ENCODE results near the gene EEA1. TPM values are rescaled to one million over a fixed set of nuclear protein-coding genes. Genes with fewer than 3 reads are reported as not detected.

EEA1 gene
- total RNA-seq, 1 donor from 2014 or later: 58.7 TPM

DNA sequence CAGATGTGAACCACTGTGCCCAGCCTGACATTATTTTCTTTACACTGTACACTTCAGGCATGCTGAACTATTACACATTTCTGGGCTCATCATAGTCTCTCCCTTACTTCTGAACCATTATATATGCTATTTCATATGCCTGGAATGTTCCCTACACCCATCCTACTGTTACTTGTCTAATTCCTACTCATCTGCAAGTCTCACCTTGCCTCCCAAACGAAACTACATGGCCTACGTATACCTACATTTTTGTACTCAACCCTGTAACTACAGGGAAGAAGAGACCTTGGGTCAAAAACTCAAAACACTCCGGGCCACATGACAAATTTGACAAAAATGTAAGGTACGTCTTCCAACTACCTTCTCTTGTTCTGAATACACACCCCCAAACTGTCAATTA, 9.5 kb upstream of the EEA1 start:
- no peak for DNase-seq (ENCODE audit: low spot score)

DNA sequence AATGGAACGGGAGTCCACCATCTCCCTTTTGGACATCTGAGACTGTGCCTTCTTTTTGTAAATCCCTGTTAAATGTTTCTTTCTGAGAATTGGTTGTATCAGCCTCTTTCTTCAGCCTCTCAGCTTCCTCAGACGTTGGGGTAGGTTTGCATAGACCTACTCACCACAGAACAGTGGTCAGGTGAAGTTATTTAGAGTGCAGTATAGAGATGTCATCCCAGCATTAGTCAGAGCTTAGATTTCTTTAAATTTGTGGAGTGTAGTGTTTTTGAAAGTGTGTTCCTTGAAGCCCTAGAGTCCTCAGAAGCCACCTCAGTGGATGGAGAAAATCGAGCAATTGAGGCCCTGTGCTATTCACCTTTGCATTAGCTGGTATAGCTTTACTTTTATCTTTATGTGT, 8.9 kb upstream of the EEA1 start:
- no peak for DNase-seq (ENCODE audit: low spot score)

DNA sequence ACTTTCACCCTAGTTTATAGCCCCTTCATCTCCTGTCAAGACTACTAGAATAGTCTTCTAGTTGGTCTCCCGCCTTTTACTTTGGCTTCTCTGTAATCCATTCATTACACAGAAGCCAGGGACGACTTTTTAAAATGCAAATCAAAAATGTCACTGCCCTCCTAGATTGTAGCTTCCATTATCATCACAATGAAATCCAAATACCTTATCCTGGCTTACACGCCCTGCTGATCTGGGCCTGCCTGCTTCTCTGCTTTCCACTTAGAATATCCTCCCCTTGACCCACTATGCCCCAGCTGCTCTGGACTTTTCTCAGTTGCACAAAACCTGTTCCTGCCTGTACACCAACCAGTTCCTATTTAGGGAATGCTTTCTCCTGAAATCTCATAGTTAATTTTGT, 4.5 kb upstream of the EEA1 start:
- DNase-seq (ENCODE audit: low spot score): no peak

DNA sequence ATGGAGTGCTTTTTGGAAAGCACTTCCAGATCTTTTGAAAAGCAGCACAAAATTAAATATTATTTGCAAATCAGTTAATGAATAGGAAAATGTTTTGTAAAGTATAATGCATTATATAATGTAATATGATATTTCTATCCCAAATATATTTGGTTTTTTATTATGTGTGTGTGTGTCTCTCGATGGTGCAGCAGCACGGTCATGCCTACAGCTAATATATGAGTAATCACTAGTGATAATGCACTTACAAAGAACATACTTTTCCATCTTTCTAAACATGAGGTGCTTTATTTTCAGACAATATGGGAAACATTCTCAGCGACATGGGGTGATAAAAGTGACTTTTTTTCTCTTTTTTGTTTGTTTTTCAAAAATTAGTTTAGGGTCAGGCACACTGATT, 1.3 kb upstream of the EEA1 start:
- DNase-seq (ENCODE audit: low spot score): no peak

- DNase-seq (ENCODE audit: low spot score): no peak
Observed at GRCh38 chr12:92929983-92930382, 888 bp upstream of the EEA1 start.

- no peak for DNase-seq (ENCODE audit: low spot score)
Observed at GRCh38 chr12:92928421-92928961, 604 bp downstream of the EEA1 start.

GRCh38 chr12:92927436-92928281, 1.4 kb downstream of the EEA1 start:
- DNase-seq (ENCODE audit: low spot score): no peak

DNA sequence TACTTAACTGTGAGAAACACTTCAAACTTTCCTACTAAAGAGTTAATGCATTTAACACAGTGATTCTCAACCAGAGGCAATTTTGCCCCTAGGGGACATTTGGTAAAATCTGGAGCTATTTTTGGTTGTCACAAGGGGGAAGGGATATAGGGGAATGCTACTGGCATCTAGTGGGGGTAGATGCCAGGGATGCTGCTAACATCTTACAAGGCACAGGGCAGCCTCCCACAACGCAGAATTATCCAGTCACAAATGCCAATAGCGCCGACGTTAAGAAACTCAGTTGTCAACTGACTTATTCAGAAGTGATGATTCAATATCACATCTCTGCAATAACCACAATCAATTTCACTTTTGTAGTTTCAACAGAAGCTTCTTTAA, 2.0 kb downstream of the EEA1 start:
- no peak for DNase-seq (ENCODE audit: low spot score)

DNA sequence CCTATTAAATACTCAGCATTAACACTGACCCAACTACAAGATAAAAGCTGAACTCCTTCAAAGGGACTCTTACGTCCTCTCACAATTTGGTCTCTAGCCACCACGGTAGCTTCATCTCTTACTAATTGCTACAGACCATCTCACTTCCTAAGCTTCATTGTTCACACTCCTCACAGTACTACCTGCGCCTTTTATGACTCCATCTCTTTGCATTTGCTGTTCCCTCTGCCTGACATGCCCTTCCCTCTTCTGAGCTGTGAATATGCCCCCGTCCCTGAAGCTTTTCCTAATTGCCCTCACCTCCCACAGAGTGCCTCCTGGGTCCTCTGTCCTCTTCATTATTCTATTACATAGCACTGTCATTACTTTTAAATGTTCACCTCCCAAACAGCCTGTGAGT, 2.5 kb downstream of the EEA1 start:
- DNase-seq (ENCODE audit: low spot score): no peak

DNA sequence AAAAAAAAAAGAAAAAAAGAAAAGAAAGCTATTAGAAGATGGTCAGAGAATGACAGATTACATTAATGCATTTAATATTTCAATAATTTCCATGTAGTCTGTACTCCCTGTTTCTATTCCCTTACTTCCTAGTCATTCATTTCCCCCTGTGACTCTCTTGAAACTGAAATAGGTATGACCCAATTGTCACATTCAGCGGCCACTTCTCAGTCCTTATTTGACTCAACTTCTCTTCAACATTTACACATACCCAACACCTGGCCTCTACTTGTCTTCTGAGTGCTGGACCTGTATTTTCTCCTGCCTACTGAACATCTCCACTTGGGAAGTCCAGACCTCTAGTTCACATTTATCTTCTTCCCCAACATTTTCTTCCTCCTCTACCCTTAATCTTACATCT, 7.2 kb downstream of the EEA1 start:
- DNase-seq (ENCODE audit: low spot score): no peak

DNA sequence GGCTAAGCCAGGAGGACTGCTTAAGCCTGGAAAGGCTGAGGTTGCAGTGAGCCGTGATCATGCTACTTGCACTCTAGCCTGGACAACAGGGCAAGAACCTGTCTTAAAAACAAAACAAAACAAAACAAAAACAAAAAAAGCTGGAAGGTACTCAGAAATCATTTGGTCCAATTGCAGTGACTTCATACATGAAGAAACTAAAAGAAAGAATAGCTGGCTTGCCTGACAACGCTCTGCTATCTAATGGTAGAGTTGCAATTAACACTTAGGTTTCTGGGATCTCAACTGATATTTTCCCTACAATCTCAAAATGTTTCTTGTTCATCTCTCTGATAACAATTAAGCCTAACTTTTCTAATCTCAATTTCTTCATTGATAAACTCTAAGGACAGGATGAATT, 13.7 kb downstream of the EEA1 start:
- DNase-seq (ENCODE audit: low spot score): no peak

DNA sequence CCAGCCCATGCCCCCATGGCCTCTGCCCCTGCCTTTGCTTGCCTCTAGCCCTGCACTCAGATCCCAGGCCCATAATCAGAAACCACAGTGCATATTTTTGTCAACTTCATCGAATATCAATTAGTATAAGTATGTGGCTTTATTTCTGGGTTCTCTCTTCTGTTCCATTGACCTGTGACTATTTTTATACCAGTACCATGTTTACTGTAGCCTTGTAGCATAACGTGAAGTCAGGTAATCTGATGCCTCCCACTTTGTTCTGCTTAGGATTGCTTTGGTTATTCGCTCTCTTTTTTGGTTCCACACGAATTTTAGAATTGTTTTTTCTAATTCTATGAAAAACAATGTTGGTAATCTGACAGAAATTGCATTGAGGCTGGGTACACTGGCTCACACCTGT, 14.9 kb downstream of the EEA1 start:
- DNase-seq (ENCODE audit: low spot score): no peak

DNA sequence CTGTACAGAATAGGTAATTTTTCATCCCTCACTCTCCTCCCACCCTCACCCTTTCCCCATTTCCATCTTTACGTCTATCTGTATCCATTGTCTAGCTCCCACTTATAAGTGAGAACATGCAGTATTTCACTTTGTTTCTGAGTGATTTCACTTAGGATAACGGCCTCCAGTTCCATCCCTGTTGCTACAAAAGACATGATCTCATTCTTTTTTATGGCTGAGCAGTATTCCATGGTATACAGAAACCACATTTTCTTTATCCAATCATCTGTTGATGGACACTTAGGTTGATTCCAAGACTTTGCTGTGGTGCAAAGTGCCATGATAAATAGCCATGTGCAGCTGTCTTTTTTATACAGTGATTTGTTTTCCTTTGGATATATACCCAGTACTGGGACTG, 16.4 kb downstream of the EEA1 start:
- DNase-seq (ENCODE audit: low spot score): no peak

DNA sequence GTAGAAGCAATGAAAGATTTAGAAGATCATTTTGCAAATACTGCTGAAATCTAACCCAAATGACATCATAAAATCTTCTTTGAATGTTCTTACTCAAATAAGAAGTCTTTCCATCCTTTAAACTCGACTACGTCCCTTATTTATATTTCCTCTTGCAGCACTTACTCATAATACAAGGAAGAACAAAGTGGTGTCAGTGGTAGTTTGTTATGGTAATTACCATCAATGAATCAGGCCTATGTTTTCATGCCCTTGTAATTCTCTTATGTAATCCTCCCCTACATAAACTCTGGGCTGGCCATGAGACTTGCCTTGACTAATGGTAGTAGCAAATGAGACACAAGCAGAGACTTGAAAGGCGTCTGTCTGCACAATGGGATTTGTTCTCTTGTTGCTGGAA, 17.0 kb downstream of the EEA1 start:
- DNase-seq (ENCODE audit: low spot score): no peak

- no peak for DNase-seq (ENCODE audit: low spot score)
Observed at GRCh38 chr12:92911339-92911738, 17.8 kb downstream of the EEA1 start.

DNA sequence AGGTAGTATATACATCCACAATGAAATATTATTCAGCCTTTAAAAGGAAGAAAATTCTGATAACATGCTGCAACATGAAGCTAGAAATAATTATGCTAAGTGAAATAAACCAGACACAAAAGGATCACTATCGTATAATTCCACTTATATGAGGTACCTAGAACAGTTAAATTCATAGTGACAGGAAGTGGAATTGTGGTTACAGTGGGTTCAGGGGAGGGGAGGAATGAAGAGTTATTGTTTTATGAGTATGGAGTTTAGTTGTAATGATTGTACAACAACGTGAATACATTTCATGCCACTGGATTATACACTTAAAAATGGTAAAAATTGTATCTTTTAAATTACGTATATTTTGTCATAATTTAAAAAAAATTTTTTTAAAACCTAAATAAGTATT, 21.0 kb downstream of the EEA1 start:
- DNase-seq (ENCODE audit: low spot score): no peak

- no peak for DNase-seq (ENCODE audit: low spot score)
Observed at GRCh38 chr12:92905811-92906554, 23.1 kb downstream of the EEA1 start.

DNA sequence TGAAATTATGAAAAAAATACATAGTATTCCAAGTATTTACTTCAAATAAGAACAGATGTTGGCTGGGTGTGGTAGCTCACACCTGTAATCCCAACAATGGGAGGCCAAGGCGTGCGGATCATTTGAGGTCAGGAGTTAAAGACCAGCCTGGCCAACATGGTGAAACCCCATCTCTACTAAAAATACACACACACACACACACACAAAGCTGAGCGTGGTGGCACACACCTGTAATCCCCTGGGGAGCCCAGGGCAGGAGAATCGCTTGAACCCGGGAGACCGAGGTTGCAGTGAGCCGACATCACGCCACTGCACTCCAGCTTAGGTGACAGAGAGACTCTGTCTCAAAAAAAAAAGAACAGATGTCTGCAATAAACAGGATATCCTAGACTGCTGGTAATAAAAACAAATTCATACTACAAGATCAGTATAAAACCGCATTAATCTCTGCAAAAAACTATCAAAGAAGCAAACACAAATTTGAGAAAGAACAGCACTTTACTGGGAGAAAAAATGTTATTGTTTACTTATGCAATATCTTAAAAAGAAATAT, 23.8 kb downstream of the EEA1 start:
- DNase-seq (ENCODE audit: low spot score): no peak

DNA sequence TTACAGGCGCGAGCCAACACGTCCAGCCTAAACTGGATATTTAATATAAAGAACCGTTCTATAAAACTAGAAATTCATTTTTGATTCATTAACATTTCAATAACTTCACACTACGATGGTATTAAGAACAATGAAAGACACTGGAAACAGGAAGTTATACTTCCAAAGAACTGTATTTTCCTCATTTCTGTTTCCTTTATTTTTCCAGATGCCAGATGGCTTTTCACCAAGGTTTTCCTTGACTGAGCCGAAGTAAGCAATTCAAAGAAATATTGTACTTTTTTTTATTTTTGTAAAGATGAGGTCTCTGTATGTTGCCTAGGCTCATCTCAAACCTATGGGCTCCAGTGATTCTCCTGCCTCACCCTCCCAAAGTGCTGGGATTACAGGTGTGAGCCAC, 28.2 kb downstream of the EEA1 start:
- DNase-seq (ENCODE audit: low spot score): no peak

- no peak for DNase-seq (ENCODE audit: low spot score)
Observed at GRCh38 chr12:92899386-92900001, 29.6 kb downstream of the EEA1 start.

GRCh38 chr12:92898755-92899154, 30.3 kb downstream of the EEA1 start:
- no peak for DNase-seq (ENCODE audit: low spot score)

DNA sequence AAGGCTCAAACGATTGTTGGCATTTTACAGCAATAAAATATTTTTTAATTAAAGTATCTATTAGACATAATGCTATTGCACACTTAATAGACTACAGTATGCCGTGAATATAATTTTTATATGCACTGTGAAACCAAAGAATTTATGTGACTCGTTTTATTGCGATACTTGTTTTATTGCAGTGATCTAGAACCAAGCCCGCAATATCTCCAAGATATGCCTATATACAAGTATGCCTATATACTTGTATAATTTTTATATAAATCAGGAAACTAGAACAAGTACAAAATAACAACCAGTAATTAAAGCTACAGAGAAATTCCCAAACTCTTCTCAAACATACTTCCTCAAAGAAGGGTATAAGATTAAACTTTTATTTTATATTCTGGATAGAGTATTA, 31.3 kb downstream of the EEA1 start:
- DNase-seq (ENCODE audit: low spot score): no peak
